Cardiac muscle cell (in vitro differentiated cells and primary cell): ENCODE results near the gene PCDH9. TPM values are rescaled to one million over a fixed set of nuclear protein-coding genes. Genes with fewer than 3 reads are reported as not detected.

Experiments
- DNase-seq, 2 donors: peaks; one replicate each; pipeline versions ENCODE4 v3.0.0 to v3.0.0-alpha.2; 2010 to 2017; ENCODE audit warnings: low read depth in 1 of 2, low spot score in 1 of 2
- H3K27ac ChIP-seq: fragments of 200-600 bp; sonication (generic); 2 replicates; pipeline ENCODE4 v1.5.1; 2016
- H3K27me3 ChIP-seq: fragments of 200-600 bp; sonication (generic); 2 replicates; pipeline ENCODE4 v1.6.0; 2016; ENCODE audit warnings: control low read depth
- H3K36me3 ChIP-seq: fragments of 200-600 bp; sonication (generic); 2 replicates; pipeline ENCODE4 v1.5.1; 2016; ENCODE audit warnings: control low read depth
- H3K4me1 ChIP-seq: fragments of 200-600 bp; sonication (generic); 2 replicates; pipeline ENCODE4 v1.8.1; 2017; ENCODE audit warnings: low read depth, mild to moderate bottlenecking, mixed run types
- H3K4me3 ChIP-seq: fragments of 200-600 bp; sonication (generic); 2 replicates; pipeline ENCODE4 v1.5.1; 2016; ENCODE audit warnings: mild to moderate bottlenecking
- H3K9me3 ChIP-seq: fragments of 200-600 bp; sonication (generic); 2 replicates; pipeline ENCODE4 v1.5.1; 2017; ENCODE audit warnings: low read depth, mild to moderate bottlenecking, control low read depth
- polyA plus RNA-seq: library from polyadenylated mRNA; unstranded; fragments of >200 nt; fragmentation: Nextera tagmentation; extraction: Ambion mirVana; gene quantifications from 2 replicates; pipeline ENCODE4 v1.2.1, GENCODE V29; 2016
- total RNA-seq: library from RNA; depleted of rRNA; stranded (reverse); fragments of >200 nt; gene quantifications from 2 replicates; pipeline ENCODE4 v1.2.3, GENCODE V29; 2016
- TF ChIP-seq, protein P1 (sequence below): IDR thresholded peaks from 2 replicates; pipeline ENCODE4 v1.5.1; 2012; ENCODE audit warnings: low read depth, mild to moderate bottlenecking, low read length

The PCDH9 gene
- total and polyA plus RNA-seq, 2 experiments from 2014 or later: 1.6 to 2.3 TPM

DNA sequence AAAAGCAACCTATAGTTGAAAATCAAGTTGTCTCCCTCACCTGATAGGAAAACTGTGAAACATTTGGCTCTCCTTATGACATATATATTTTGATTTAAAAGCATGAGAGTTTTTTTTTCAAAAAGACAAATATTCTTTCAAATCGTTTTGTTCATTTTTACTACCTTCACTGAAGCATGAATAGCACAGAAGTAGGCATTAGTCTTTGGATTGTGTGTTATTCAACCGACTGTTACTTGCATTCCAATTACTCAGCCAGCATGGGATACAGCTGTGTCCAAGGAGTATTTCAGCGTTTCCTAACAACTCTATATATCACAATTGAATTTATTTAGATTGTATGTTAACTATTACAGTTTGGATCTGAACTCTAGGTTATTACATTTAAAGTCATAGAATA lies 135.2 kb downstream of the PCDH9 start:
- Histone ChIP-seq H3K4me1 (no peaks in the 10 kb centered on the region), H3K27me3 (no peaks in the 10 kb centered on the region), H3K36me3 (no peaks in the 10 kb centered on the region), H3K4me3 (no peak overlapping the region), H3K9me3 (no peaks in the 10 kb centered on the region), H3K27ac (no peak overlapping the region)
- TF ChIP-seq, protein P1, sequence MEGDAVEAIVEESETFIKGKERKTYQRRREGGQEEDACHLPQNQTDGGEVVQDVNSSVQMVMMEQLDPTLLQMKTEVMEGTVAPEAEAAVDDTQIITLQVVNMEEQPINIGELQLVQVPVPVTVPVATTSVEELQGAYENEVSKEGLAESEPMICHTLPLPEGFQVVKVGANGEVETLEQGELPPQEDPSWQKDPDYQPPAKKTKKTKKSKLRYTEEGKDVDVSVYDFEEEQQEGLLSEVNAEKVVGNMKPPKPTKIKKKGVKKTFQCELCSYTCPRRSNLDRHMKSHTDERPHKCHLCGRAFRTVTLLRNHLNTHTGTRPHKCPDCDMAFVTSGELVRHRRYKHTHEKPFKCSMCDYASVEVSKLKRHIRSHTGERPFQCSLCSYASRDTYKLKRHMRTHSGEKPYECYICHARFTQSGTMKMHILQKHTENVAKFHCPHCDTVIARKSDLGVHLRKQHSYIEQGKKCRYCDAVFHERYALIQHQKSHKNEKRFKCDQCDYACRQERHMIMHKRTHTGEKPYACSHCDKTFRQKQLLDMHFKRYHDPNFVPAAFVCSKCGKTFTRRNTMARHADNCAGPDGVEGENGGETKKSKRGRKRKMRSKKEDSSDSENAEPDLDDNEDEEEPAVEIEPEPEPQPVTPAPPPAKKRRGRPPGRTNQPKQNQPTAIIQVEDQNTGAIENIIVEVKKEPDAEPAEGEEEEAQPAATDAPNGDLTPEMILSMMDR: no peak
- peak in 1 of 2 donors; percentile 32 for DNase-seq

DNA sequence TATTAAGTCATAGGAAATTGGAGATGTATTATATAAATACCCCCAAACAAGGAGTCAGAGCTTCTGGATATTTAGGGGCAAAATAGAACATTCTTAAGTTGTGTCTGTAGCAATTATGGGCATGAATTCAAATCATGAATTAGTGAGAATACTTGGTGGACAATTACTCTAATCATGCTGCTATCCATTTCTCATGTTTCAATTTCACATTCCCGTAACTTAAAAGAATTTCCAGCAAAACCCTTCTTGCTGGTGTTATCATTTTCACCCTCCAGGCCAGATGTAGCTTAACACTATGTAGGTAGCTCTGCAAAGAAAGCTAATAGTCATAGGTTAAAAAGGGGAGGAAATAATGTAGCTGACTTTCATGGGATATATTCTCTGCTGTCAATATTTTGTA lies 136.1 kb downstream of the PCDH9 start:
- Histone ChIP-seq H3K4me3 (no peak overlapping the region), H3K9me3 (no peaks in the 10 kb centered on the region), H3K27me3 (no peaks in the 10 kb centered on the region), H3K4me1 (no peaks in the 10 kb centered on the region), H3K27ac (no peak overlapping the region), H3K36me3 (no peaks in the 10 kb centered on the region)
- DNase-seq: no peak
- TF ChIP-seq, protein P1: no peak

DNA sequence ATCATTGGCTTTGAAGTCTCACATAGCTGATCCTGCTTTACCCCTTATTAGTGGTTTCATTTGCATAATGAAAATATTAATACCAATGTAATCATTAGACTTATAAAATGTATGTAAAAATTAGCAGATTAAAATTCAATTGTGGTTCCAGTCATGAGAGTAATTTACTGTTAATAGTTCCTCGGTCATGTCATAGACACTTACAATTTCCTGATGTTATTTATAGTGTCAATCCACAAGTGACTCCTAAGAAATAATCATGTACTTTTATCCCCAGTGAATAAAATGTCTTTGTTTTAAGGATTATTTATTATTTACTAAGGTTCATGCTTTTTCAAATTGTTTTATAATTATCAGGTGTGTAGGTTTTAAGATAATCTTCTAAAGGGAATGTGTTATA lies 138.5 kb downstream of the PCDH9 start:
- no peak for DNase-seq
- TF ChIP-seq, protein P1: no peak

DNA sequence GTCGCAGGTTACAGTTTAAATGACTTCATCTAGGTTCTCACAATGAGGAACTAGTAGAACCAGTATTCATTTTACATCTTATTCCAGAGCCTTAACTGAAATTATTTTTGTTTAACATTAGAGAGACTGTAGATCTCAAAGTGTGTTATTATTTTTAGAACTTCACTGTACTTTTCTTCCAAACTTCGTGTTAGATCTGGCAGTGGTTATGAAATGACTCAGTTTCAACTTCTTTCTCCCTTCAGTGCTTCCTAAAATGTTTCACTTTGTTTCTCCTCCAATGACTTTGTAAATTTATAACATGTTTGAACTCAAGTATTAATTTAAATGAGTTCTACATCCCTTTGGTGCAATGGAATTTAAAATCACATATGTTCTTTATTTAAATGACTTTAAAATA lies 139.3 kb downstream of the PCDH9 start:
- H3K9me3 ChIP-seq: no peaks in the 10 kb centered on the region
- H3K36me3 ChIP-seq: no peaks in the 10 kb centered on the region
- no peaks in the 10 kb centered on the region for H3K27me3 ChIP-seq
- TF ChIP-seq, protein P1: no peak
- no peak for DNase-seq
- peaks cover 7% of the 10 kb centered on the region for H3K4me1 ChIP-seq
- H3K27ac ChIP-seq: no peak overlapping the region
- H3K4me3 ChIP-seq: no peak overlapping the region

More for the DNA sequence above, 138.5 kb downstream of the PCDH9 start:
- Histone ChIP-seq H3K4me3 (no peak overlapping the region), H3K9me3 (no peaks in the 10 kb centered on the region), H3K27ac (no peak overlapping the region), H3K4me1 (peaks cover under 1% of the 10 kb centered on the region), H3K27me3 (no peaks in the 10 kb centered on the region), H3K36me3 (no peaks in the 10 kb centered on the region)

DNA sequence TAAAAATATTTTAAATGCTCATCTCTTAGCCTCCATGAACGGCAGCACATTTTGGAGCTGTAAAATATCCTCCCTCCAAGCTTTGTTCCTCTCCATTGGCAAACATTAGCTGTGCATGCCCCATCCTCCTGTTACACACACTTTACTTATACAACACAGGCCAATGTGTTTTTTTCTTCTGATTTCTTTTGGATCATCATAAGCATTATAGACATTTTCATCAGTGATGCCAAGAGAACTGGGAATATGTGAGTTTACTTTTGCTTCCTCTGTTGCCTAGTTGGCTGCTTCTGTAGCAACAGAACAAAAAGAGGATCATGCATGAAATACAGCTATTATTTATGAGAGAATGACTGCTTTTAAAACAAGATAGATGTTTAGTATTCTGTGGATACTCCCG lies 142.6 kb downstream of the PCDH9 start:
- no peak for DNase-seq
- Histone ChIP-seq H3K4me3 (no peak overlapping the region), H3K27ac (no peak overlapping the region), H3K27me3 (no peaks in the 10 kb centered on the region), H3K9me3 (no peaks in the 10 kb centered on the region), H3K36me3 (no peaks in the 10 kb centered on the region), H3K4me1 (peaks cover 7% of the 10 kb centered on the region)
- TF ChIP-seq, protein P1: no peak

DNA sequence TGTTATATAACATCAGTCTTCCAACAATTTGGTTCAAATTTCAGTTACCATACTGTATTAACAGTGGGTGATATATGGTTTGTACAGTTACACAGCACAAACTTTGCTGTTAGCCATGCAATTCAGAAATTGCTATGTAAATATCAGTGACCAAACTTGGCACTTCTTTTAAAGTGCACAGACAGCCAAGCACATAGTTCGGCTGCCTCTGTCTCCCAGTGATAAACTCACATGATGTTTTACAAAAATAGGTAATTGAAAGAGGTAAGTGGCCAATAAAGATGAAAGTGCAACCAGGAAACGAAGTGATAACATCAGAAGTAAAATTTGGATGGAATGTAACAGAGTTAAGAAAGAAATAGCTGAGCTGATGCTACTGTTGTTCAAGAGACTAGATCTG lies 143.9 kb downstream of the PCDH9 start:
- H3K4me3 ChIP-seq: no peak overlapping the region
- H3K27me3 ChIP-seq: no peaks in the 10 kb centered on the region
- no peak for DNase-seq
- TF ChIP-seq, protein P1: no peak
- H3K9me3 ChIP-seq: no peaks in the 10 kb centered on the region
- peaks cover 7% of the 10 kb centered on the region for H3K4me1 ChIP-seq
- no peak overlapping the region for H3K27ac ChIP-seq
- no peaks in the 10 kb centered on the region for H3K36me3 ChIP-seq
